K562 (cell line): ENCODE data around the gene SLC16A4. TPM values are rescaled to one million over a fixed set of nuclear protein-coding genes. Genes with fewer than 3 reads are reported as not detected.

Experiments
- ATAC-seq: fragments of 200-7000 bp; cut with Tn5 transposase; 3 replicates; pipeline ENCODE4 v1.9.1; 2020; ENCODE audit warnings: moderate library complexity
- BruUV-seq: library from RNA; stranded (reverse); fragments of 400-500 nt; replicated peaks from 2 replicates; lab custom pipeline; 2021; lab: Mats Ljungman, UMichigan
- CTCF ChIA-PET: fragments of 300-600 bp; formaldehyde crosslinking; extraction: SDS; loops from one replicate; lab custom pipeline; 2021; ENCODE audit warnings: low intra/inter-chr PET ratio; lab: Yijun Ruan, JAX
- POLR2A ChIA-PET: fragments of 300-600, 350-650 bp; sonication (Branson Sonifier 250); formaldehyde crosslinking; extraction: SDS; loops from one replicate; lab custom pipeline; 2021; ENCODE audit warnings: antibody characterized with exemption, inconsistent platforms; lab: Yijun Ruan, JAX
- DNase-seq, 4 experiments: peaks; one replicate each; pipeline versions ENCODE4 v3.0.0 to v3.0.0-alpha.2; 2011 to 2018; ENCODE audit warnings: low spot score in 3 of 4, mixed read lengths in 3 of 4; ENCODE audit errors: extremely low read depth in 1 of 4
- FAIRE-seq: peaks from 2 replicates; lab custom pipeline; 2011; peaks lifted over from hg19 to GRCh38; lab: Jason Lieb, UNC
- H2AFZ ChIP-seq: 2 replicates; pipeline ENCODE4 v1.6.0; 2011; ENCODE audit warnings: low read depth, low read length, control low read depth, inconsistent platforms
- H3K27ac ChIP-seq: fragments of 200-600 bp; 3 replicates; pipeline ENCODE4 v1.8.0; 2011; ENCODE audit warnings: low read depth, mild to moderate bottlenecking, control low read depth, inconsistent platforms, low read length, moderate library complexity, mixed read lengths; ENCODE audit errors: extremely low read depth
- H3K27me3 ChIP-seq, 2 experiments: fragments of 300-600 bp in 1 of 2; 2 replicates in 1 of 2; 3 replicates in 1 of 2; pipeline versions ENCODE4 v1.6.0 to v1.8.0; 2011; ENCODE audit warnings: inconsistent platforms in 2 of 2, low read length in 2 of 2, mild to moderate bottlenecking in 1 of 2, mixed read lengths in 1 of 2, moderate library complexity in 1 of 2; ENCODE audit not compliant: control insufficient read depth in 2 of 2, insufficient read depth in 2 of 2
- H3K36me3 ChIP-seq: fragments of 300-600 bp; 3 replicates; pipeline ENCODE4 v1.8.0; 2011; ENCODE audit warnings: mild to moderate bottlenecking, low read length, inconsistent platforms; ENCODE audit not compliant: control insufficient read depth, insufficient read depth
- H3K4me1 ChIP-seq, 2 experiments: fragments of 200-600 bp in 1 of 2; replicated peaks in 1 of 2; 2 replicates in 1 of 2; 3 replicates in 1 of 2; pipeline versions ENCODE4 v1.5.1 to v1.8.0; 2011; ENCODE audit warnings: inconsistent platforms in 2 of 2, low read length in 2 of 2, mild to moderate bottlenecking in 1 of 2, mixed read lengths in 1 of 2, moderate library complexity in 1 of 2; ENCODE audit not compliant: control insufficient read depth in 2 of 2, insufficient read depth in 2 of 2
- H3K4me2 ChIP-seq: 2 replicates; pipeline ENCODE4 v1.6.1; 2011; ENCODE audit warnings: low read length, control low read depth, inconsistent platforms, mixed read lengths; ENCODE audit not compliant: insufficient read depth
- H3K4me3 ChIP-seq: fragments of 200-600 bp; sonication (generic), shearing (Covaris generic); 2 replicates; pipeline ENCODE4 v1.5.1; 2016; ENCODE audit warnings: control low read depth, inconsistent platforms
- H3K79me2 ChIP-seq: fragments of 200-600 bp; 3 replicates; pipeline ENCODE4 v1.8.0; 2011; ENCODE audit warnings: low read length, inconsistent platforms; ENCODE audit not compliant: control insufficient read depth, insufficient read depth
- H3K9ac ChIP-seq, 2 experiments: 2 replicates each; pipeline versions ENCODE4 v1.6.0 to v1.6.1; 2011; ENCODE audit warnings: low read depth in 2 of 2, low read length in 2 of 2, control low read depth in 1 of 2, inconsistent platforms in 1 of 2, mild to moderate bottlenecking in 1 of 2, mixed read lengths in 1 of 2; ENCODE audit not compliant: insufficient read depth in 1 of 2
- H3K9me1 ChIP-seq: one replicate; pipeline ENCODE4 v1.6.0; 2011; ENCODE audit warnings: inconsistent platforms, mild to moderate bottlenecking, low read length, moderate library complexity; ENCODE audit not compliant: control insufficient read depth, insufficient read depth
- H3K9me3 ChIP-seq: replicated peaks from 2 replicates; pipeline ENCODE4 v1.5.1; 2011; ENCODE audit warnings: low read depth, low read length, inconsistent platforms; ENCODE audit not compliant: control insufficient read depth, insufficient read depth
- H4K20me1 ChIP-seq: replicated peaks from 2 replicates; pipeline ENCODE4 v1.6.1; 2011; ENCODE audit warnings: low read length, inconsistent platforms, mixed read lengths; ENCODE audit not compliant: control insufficient read depth, insufficient read depth
- C11orf30 ChIP-seq: fragments of 450-650 bp; IDR thresholded peaks from 2 replicates; pipeline ENCODE4 v1.6.1; 2016; ENCODE audit warnings: low read depth, mild to moderate bottlenecking
- FOSL1 ChIP-seq: fragments of 200-800 bp; sonication (Bioruptor generic); conservative IDR thresholded peaks from 2 replicates; pipeline ENCODE4 v1.6.1; 2016; ENCODE audit warnings: missing genetic modification characterization, missing compliant biosample characterization
- ZNF316 ChIP-seq: fragments of 450-650 bp; IDR thresholded peaks from 2 replicates; pipeline ENCODE4 v1.6.1; 2016
- ZNF830 ChIP-seq: fragments of 250-450 bp; sonication (Bioruptor Pico); IDR thresholded peaks from 2 replicates; pipeline ENCODE4 v1.5.0; 2021; ENCODE audit warnings: mild to moderate bottlenecking
- WGBS: fragments of 100-300 bp; shearing (Covaris generic); methylation state at CpG from one replicate; pipeline ENCODE4 v1.1.6; 2016; ENCODE audit warnings: low coverage, mixed read lengths; ENCODE audit not compliant: insufficient coverage; ENCODE audit errors: missing lambda C conversion rate; 5-methylcytosine and 5-hydroxymethylcytosine counted together
- in situ Hi-C: fragments of 300-500 bp; cut with MboI; formaldehyde crosslinking; loops from 4 replicates; pipeline ENCODE4 v1.15.0; 2018; ENCODE audit warnings: inconsistent platforms, mixed read lengths
- intact Hi-C: fragments of 100-400 bp; cut with micrococcal nuclease; formaldehyde crosslinking; loops from 2 replicates; pipeline ENCODE4 v1.14.2; 2022
- polyA plus RNA-seq, 8 experiments: library from polyadenylated mRNA; depleted of rRNA in 4 of 8; stranded (reverse) in 5 of 8; unstranded in 3 of 8; fragments of >200 nt; fragmentation: Nextera tagmentation in 2 of 8; fragmentation: Illumina TruSeq in 1 of 8; extraction: Ambion mirVana in 2 of 8; extraction: Trizol in 1 of 8; gene quantifications; 2 replicates each; pipeline versions ENCODE4 v1.2.1 to v1.2.3, GENCODE V29; 2011 to 2014; ENCODE audit warnings: inconsistent platforms in 1 of 8, missing spikeins in 1 of 8
- total RNA-seq, 7 experiments: library from RNA; depleted of rRNA in 6 of 7; stranded (reverse); fragments of >200 nt in 6 of 7; fragmentation: Illumina TruSeq in 2 of 7; extraction: Trizol in 2 of 7; gene quantifications; 2 replicates each; pipeline versions ENCODE4 v1.2.1 to v1.2.3, GENCODE V29; 2011 to 2021; ENCODE audit warnings: low replicate concordance in 1 of 7
- TF ChIP-seq, protein P1 (sequence below): fragments of 450-650 bp; formaldehyde crosslinking; IDR thresholded peaks from 2 replicates; pipeline ENCODE4 v1.4.0; 2022; ENCODE audit warnings: missing genetic modification characterization
- TF ChIP-seq, protein P2 (sequence below): fragments of 250-450 bp; sonication (Bioruptor Pico); IDR thresholded peaks from 2 replicates; pipeline ENCODE4 v1.5.0; 2020; ENCODE audit warnings: mild to moderate bottlenecking, borderline replicate concordance

The SLC16A4 gene
- total and polyA plus RNA-seq, 9 of the 15 experiments (the other 6 are each of a cell fraction or from before 2014, with no cell fraction given), result 0.04 to 0.31 (median 0.18) TPM; not detected in 1

DNA sequence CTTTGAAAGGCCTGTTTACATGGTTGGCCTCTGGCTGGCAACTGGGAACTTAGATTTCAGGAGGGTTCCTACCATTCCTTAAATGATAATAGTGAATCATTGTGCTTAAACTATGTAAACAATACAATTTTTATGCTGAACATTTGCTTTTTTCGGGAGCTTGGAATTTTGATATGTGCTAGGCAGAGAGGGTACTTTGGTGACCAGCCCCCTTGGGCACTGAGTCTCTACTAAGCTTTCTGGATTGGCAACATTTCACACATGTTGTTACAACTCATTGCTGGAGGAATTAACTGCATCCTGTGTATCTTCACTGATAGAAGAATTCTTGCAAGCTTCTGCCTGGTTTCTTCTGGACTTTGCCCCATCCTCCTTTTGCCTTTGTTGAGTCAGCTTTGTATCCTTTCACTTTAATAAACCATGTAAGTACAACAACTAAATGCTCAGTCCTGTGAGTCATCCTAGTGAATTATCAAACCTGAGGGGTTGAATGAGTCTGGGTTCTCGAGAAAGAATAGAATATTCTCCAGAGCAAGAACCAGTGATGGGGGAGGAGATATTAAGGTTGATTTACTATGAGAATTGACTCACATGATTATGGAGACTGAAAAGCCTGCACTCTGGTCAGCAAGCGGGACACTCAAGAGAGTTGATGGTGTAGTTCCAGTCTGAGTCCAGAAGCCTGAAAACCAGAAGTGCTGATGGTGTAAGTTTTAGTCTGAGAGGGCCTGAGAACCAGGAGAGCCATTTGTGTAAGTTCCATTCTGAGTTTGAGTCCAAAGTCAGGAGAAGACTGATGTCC lies 3.1 kb upstream of the SLC16A4 start:
- no peaks in the 10 kb centered on the region for H3K27me3 ChIP-seq
- no peak for DNase-seq
- H3K79me2 ChIP-seq, result no peaks in the 10 kb centered on the region
- TF ChIP-seq FOSL1 (tag), result peak; percentile 64
- TF ChIP-seq, protein P1, sequence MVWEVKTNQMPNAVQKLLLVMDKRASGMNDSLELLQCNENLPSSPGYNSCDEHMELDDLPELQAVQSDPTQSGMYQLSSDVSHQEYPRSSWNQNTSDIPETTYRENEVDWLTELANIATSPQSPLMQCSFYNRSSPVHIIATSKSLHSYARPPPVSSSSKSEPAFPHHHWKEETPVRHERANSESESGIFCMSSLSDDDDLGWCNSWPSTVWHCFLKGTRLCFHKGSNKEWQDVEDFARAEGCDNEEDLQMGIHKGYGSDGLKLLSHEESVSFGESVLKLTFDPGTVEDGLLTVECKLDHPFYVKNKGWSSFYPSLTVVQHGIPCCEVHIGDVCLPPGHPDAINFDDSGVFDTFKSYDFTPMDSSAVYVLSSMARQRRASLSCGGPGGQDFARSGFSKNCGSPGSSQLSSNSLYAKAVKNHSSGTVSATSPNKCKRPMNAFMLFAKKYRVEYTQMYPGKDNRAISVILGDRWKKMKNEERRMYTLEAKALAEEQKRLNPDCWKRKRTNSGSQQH, result no peak
- TF ChIP-seq ZNF830 (CRISPR knock-in tag), result no peak
- TF ChIP-seq, protein P2, sequence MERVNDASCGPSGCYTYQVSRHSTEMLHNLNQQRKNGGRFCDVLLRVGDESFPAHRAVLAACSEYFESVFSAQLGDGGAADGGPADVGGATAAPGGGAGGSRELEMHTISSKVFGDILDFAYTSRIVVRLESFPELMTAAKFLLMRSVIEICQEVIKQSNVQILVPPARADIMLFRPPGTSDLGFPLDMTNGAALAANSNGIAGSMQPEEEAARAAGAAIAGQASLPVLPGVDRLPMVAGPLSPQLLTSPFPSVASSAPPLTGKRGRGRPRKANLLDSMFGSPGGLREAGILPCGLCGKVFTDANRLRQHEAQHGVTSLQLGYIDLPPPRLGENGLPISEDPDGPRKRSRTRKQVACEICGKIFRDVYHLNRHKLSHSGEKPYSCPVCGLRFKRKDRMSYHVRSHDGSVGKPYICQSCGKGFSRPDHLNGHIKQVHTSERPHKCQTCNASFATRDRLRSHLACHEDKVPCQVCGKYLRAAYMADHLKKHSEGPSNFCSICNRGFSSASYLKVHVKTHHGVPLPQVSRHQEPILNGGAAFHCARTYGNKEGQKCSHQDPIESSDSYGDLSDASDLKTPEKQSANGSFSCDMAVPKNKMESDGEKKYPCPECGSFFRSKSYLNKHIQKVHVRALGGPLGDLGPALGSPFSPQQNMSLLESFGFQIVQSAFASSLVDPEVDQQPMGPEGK (CRISPR knock-in tag), result no peak
- TF ChIP-seq ZNF316, result peak; percentile 48
- TF ChIP-seq C11orf30, result peak; percentile 45; the same call in 1 of the 2 replicates
- TF ChIP-seq, all 486 proteins: peak for 3
- H3K9me1 ChIP-seq, result no peaks in the 10 kb centered on the region
- H3K36me3 ChIP-seq, result peaks cover 16% of the 10 kb centered on the region; the same call in 1 of the 3 replicates
- H2AFZ ChIP-seq, result no peak overlapping the region
- H3K4me3 ChIP-seq, result no peak overlapping the region
- no peaks in the 10 kb centered on the region for H3K9me3 ChIP-seq
- 43% methylated on average over 3 of the region's 3 CpGs for WGBS
- in situ Hi-C loops, result no loop called here
- no peak overlapping the region for H3K4me2 ChIP-seq
- FAIRE-seq (no peak), ATAC-seq (no peak)
- H3K4me1 ChIP-seq, result no peaks in the 10 kb centered on the region
- ChIA-PET CTCF (interaction anchor here (0.5 kb wide), 1 partner anchor 66 kb away, joined by 3 read pairs; no protein-coding TSS in a partner anchor), POLR2A (interaction anchor here (0.6 to 3.8 kb wide), 7 partner anchors 9 to 84 kb away, joined by 3 to 17 read pairs (median 3); no protein-coding TSS in a partner anchor)
- H3K9ac ChIP-seq, result no peak overlapping the region
- H4K20me1 ChIP-seq, result no peaks in the 10 kb centered on the region
- BruUV-seq, result no TSS peak
- H3K27ac ChIP-seq, result no peak overlapping the region
- intact Hi-C loops, result no loop called here
